HG03139 (cell line): Measurements from ENCODE around the gene AEBP2.
"Not testable (repeated sequence)": the region's sequence is repeated elsewhere in the genome, so short reads cannot be mapped to it uniquely, and the experiment has no call there.

Source experiments
- ATAC-seq: cut with Tn5 transposase; IDR thresholded peaks from one replicate; pipeline ENCODE4 v1.9.1; 2021; ENCODE audit not compliant: unreplicated experiment

Gene AEBP2

DNA sequence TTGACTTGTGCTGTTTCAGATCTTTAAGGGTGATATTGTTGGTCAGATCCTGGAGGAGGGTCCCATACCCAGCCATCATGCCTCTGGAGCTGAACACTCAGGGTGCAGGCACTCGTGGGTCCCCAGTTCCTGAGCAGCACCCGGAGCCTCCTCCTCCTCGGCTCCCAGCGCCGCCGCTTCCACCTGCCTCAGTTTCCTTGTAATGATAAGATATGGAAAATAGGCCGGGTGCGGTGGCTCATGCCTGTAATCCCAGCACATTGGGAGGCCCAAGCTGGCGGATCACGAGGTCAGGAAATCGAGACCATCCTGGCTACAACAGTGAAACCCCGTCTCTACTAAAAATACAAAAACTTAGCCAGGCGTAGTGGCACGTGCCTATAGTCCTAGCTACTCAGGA, 20.2 kb upstream of the AEBP2 start:
- ATAC-seq, result no peak

GRCh38 chr12:19421503-19422282, 17.6 kb upstream of the AEBP2 start:
- ATAC-seq, result no peak

GRCh38 chr12:19423166-19423930, 15.9 kb upstream of the AEBP2 start:
- no peak for ATAC-seq

- no peak for ATAC-seq
Observed at GRCh38 chr12:19428246-19428645, 11.0 kb upstream of the AEBP2 start.

GRCh38 chr12:19429491-19429890, 9.8 kb upstream of the AEBP2 start:
- ATAC-seq, result not testable (repeated sequence)

DNA sequence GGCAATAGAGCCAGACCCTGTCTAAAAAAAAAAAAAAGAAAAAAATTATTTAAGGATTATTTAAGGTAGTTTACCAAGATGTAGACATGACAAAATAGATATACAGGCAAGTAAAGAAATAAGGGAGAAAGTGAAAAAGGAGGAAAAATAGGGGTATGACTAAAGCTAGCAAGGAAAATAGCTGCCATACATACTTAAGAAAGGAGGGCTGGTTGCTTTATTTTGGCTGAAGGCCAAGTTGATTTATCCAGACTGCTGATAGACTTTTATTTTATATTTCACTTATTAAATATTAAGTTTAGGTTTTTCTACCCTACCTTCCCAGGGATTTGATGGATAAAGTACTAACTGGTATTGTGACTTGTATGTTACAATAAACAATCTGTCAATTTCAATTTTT, 8.3 kb upstream of the AEBP2 start:
- ATAC-seq, result no peak

GRCh38 chr12:19431407-19432308, 7.6 kb upstream of the AEBP2 start:
- ATAC-seq, result no peak

DNA sequence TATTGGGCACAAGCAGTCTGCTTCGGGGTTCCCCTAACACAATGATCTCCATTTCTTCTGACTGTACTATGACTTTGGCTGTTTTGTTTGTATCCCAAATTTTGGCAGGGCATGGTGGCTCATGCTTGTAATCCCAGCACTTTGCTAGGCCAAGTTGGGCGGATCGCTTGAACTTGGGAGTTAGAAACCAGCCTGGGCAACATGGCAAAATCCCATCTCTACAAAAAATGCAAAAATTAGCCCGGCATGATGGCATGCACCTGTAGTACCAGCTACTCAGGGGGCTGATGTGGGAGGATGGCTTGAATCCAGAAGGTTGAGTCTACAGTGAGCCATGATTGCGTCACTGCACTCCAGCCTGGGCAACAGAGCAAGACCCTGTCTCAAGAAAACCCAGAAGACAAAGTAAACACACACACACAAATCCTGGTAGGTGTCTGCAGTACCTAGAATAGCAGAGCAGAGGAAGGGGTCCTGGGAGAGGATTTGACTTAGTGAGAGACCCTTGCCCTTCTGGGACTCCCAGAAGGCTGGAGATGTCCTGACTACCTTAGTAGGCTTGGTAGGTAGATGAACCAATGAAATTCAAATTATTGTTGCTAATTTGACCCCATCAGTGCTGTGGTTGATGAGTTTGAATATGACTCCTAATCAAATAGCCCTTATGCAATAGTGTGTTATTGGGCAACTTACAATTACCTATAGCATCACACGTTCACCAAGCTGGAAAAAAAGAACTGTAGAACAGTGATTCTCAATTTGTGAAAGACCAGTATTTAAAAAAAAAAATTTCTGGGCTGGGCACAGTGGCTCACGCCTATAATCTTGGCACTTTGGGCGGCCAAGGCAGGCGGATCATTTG, 6.8 kb upstream of the AEBP2 start:
- no peak for ATAC-seq

DNA sequence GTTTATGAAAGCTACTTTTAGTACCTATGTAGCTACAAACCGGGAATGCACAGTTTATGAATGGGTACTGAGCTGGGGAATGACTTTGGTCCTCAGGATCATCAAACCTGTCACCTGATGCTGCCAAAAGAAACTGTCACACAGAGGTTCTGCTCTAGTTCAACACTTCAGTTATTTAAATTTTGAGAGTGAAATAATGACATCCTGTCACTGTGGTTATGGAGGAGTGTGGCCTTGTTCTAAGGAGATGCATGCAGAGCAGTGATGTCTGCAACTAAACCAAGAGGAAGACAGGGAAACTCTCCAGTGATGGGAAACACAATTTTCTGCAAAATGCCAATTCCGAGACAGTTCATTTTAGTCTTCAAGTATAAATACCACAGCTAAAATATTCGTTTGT, 4.8 kb upstream of the AEBP2 start:
- no peak for ATAC-seq

- ATAC-seq, result no peak
Observed at GRCh38 chr12:19435831-19436497, 3.3 kb upstream of the AEBP2 start.

DNA sequence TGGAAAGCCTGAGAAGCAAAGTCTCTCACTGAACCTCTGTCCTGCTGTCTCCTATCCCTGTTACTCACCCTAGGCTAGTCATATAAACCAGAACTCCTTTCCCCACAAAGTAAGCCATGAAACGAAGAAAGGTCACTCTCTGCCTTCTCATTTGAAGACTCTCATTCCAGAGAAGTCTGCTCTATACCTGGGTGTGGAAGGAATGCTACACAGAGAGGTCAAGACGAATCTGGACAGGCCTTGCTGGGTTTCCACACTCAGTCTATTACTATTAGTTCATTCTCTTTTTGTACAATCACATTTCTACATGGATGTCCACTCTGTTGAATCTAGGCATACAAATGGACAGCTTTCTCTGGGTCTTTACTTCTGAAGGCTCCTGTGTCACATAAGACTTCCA, 2.4 kb upstream of the AEBP2 start:
- no peak for ATAC-seq

DNA sequence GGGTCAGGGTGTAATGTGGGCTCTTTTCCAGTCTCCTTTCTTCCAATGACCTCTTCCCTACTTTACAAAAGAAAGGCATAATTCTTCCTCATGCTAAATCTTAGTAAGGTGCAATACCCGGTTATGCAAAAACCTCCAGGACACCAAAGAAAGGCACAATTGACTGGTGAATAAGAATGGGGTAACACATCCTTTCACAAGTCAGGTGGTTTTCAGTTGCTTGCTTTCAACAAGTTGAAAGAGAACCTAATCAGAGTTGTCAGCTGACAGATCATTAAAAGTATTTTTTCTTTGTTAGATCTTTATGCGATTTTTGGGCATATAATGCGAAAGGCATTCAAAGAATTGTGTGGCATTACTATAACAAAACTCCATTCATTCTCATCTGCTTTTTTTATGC, 1.3 kb upstream of the AEBP2 start:
- ATAC-seq, result no peak

DNA sequence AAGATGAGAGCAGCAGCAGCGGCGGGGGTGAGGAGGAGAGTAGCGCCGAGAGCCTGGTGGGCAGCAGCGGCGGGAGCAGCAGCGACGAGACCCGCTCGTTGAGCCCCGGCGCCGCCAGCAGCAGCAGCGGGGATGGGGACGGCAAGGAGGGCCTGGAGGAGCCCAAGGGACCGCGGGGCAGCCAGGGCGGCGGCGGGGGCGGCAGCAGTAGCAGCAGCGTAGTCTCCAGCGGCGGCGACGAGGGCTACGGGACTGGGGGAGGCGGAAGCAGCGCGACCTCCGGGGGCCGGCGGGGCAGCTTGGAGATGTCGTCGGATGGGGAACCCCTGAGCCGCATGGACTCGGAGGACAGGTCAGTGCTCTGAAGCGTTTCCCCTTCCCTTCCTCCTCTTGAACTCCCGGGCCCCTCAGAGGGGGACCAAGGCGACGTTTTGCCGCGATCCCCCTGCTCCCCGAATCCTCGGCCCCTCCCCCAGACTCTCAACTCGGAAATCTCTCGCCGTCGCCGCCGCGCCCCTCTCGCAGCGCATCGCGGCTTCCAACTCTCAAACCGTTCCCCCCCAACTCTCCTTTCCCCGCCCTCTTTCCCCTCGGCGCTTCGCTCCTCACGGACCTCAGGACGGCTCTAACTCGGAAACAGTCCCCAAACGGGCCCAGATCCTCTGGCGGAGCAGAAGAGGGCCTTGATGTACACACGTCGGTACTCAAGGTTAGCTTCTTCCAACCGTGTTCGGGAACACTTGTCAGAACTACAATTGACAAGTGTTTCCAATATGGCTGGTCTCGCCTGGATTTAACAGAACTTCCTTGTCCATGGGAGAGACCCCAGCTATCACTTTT, 947 bp downstream of the AEBP2 start:
- ATAC-seq, result peak; percentile 34

GRCh38 chr12:19440916-19441315, 1.6 kb downstream of the AEBP2 start:
- ATAC-seq, result no peak

- ATAC-seq, result no peak
Observed at GRCh38 chr12:19443585-19443984, 4.3 kb downstream of the AEBP2 start.

GRCh38 chr12:19444097-19444496, 4.8 kb downstream of the AEBP2 start:
- no peak for ATAC-seq

DNA sequence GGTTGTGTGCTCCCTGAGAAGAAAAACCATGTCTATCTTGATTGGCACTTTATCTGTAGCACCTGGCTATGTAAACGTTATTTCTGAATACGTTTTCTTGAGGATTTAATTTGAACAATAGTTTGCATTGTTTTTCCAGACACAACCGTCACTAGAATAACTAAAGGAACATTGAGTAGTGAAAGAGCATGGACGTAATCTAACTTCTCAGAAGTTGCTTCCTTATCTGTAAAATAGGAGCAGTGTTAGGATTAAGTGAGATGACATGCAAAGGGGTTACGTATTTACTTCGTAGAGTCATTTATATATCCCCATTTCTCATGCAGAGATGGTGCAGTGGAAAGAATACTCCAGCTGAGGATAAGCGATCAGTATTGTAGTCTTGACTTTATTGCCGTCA, 8.1 kb downstream of the AEBP2 start:
- ATAC-seq, result no peak

- ATAC-seq, result no peak
Observed at GRCh38 chr12:19449814-19450213, 10.5 kb downstream of the AEBP2 start.

GRCh38 chr12:19450362-19450761, 11.1 kb downstream of the AEBP2 start:
- ATAC-seq, result no peak
